Measurements from ENCODE around the gene MAS1L.

Gene MAS1L

DNA sequence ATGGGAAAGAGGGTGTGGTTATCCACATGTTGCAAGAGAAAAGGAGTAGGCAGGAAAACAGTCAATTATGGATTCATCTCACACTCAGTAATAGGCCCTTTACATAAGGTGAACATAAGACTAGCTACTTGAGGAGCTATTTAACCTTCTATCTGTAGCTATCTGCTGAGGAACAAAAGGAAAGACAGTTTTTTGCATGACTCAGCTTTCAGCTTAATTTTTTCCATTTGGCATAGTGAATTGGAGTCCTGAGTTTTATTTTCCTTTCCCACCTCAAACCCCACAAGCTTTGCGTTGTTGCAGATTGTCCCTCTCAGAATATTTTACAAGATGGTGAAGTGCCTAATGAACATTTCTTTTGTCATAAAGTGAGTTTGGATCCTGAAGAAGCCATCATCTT, 39.4 kb upstream of the MAS1L start:
- no CpG with 5 or more reads among the region's 1 CpG for WGBS, 2 donors (ENCODE audit: extremely low coverage in 2 of 2, insufficient read length in 2 of 2, insufficient replicate concordance in 1 of 2)
- Histone ChIP-seq H3K14ac (ENCODE audit: low read length) (no peak overlapping the region), H2AK5ac (ENCODE audit: low read depth, low read length) (no peak overlapping the region), H3K23ac (ENCODE audit: low read depth, low read length, poor library complexity) (no peak overlapping the region), H3K9me3 (replicated peaks in 1 of 2; ENCODE audit: control insufficient read depth in 2 of 2, insufficient read depth in 1 of 2, low read depth in 1 of 2, low read length in 2 of 2) (peaks cover 1 to 6% of the 10 kb centered on the region in 2 donors), H4K91ac (ENCODE audit: low read depth, low read length, poor library complexity) (no peak overlapping the region), H3K79me1 (ENCODE audit: low read depth, low read length) (no peaks in the 10 kb centered on the region), H3K36me3 (replicated peaks in 1 of 2; ENCODE audit: control insufficient read depth in 2 of 2, insufficient read depth in 2 of 2, low read length in 2 of 2) (no peaks in the 10 kb centered on the region), H3K27me3 (ENCODE audit: control insufficient read depth in 3 of 3, insufficient read depth in 3 of 3, low read depth in 1 of 3, low read length in 3 of 3) (peaks cover 0 to 16% (median 2%) of the 10 kb centered on the region in 3 experiments), H3K4me2 (ENCODE audit: insufficient read depth, low read length, poor library complexity, severe bottlenecking) (no peak overlapping the region), H2AFZ (ENCODE audit: low read length) (no peak overlapping the region), H3K18ac (ENCODE audit: low read length) (no peak overlapping the region), H4K8ac (ENCODE audit: low read depth, low read length) (no peak overlapping the region), H2BK12ac (ENCODE audit: low read length) (no peak overlapping the region), H3K27ac (replicated peaks; ENCODE audit: low read length) (no peak overlapping the region), H3K4me1 (ENCODE audit: control insufficient read depth in 2 of 2, insufficient read depth in 1 of 2, low read depth in 1 of 2, low read length in 2 of 2) (no peaks in the 10 kb centered on the region), H2BK15ac (ENCODE audit: low read length) (no peak overlapping the region), H3K4me3 (ENCODE audit: low read length in 2 of 2) (no peak overlapping the region), H2BK120ac (ENCODE audit: low read depth, low read length) (no peak overlapping the region), H3K9ac (ENCODE audit: low read depth, low read length, poor library complexity) (no peak overlapping the region), H3K4ac (ENCODE audit: low read length) (no peak overlapping the region), H2BK5ac (ENCODE audit: low read length) (no peak overlapping the region)
- no peak for DNase-seq (ENCODE audit: low spot score)

- no peak overlapping the region for H3K23ac ChIP-seq (ENCODE audit: low read depth, low read length, poor library complexity)
- H3K36me3 ChIP-seq (replicated peaks in 1 of 2; ENCODE audit: control insufficient read depth in 2 of 2, insufficient read depth in 2 of 2, low read length in 2 of 2), result no peaks in the 10 kb centered on the region
- no peak overlapping the region for H2BK15ac ChIP-seq (ENCODE audit: low read length)
- H3K14ac ChIP-seq (ENCODE audit: low read length), result no peak overlapping the region
- H3K79me1 ChIP-seq (ENCODE audit: low read depth, low read length), result no peaks in the 10 kb centered on the region
- H3K9ac ChIP-seq (ENCODE audit: low read depth, low read length, poor library complexity), result no peak overlapping the region
- H2AFZ ChIP-seq (ENCODE audit: low read length), result no peak overlapping the region
- no peak overlapping the region for H3K4ac ChIP-seq (ENCODE audit: low read length)
- H2BK12ac ChIP-seq (ENCODE audit: low read length), result no peak overlapping the region
- H2AK5ac ChIP-seq (ENCODE audit: low read depth, low read length), result no peak overlapping the region
- H3K4me3 ChIP-seq (ENCODE audit: low read length in 2 of 2), result no peak overlapping the region
- no CpG with 5 or more reads among the region's 1 CpG for WGBS, 2 donors (ENCODE audit: extremely low coverage in 2 of 2, insufficient read length in 2 of 2, insufficient replicate concordance in 1 of 2)
- H2BK5ac ChIP-seq (ENCODE audit: low read length), result no peak overlapping the region
- peaks cover 0 to 16% (median 2%) of the 10 kb centered on the region in 3 experiments for H3K27me3 ChIP-seq (ENCODE audit: control insufficient read depth in 3 of 3, insufficient read depth in 3 of 3, low read depth in 1 of 3, low read length in 3 of 3)
- no peak overlapping the region for H3K4me2 ChIP-seq (ENCODE audit: insufficient read depth, low read length, poor library complexity, severe bottlenecking)
- no peak overlapping the region for H4K8ac ChIP-seq (ENCODE audit: low read depth, low read length)
- no peak overlapping the region for H3K27ac ChIP-seq (replicated peaks; ENCODE audit: low read length)
- H3K18ac ChIP-seq (ENCODE audit: low read length), result no peak overlapping the region
- H3K9me3 ChIP-seq (replicated peaks in 1 of 2; ENCODE audit: control insufficient read depth in 2 of 2, insufficient read depth in 1 of 2, low read depth in 1 of 2, low read length in 2 of 2), result peaks cover 4 to 6% of the 10 kb centered on the region in 2 donors
- no peak overlapping the region for H4K91ac ChIP-seq (ENCODE audit: low read depth, low read length, poor library complexity)
- no peaks in the 10 kb centered on the region for H3K4me1 ChIP-seq (ENCODE audit: control insufficient read depth in 2 of 2, insufficient read depth in 1 of 2, low read depth in 1 of 2, low read length in 2 of 2)
- DNase-seq (ENCODE audit: low spot score), result no peak
- no peak overlapping the region for H2BK120ac ChIP-seq (ENCODE audit: low read depth, low read length)
Observed at GRCh38 chr6:29525311-29525639, 37.5 kb upstream of the MAS1L start.

- H3K9ac ChIP-seq (ENCODE audit: low read depth, low read length, poor library complexity), result no peak overlapping the region
- H3K4me1 ChIP-seq (ENCODE audit: control insufficient read depth in 2 of 2, insufficient read depth in 1 of 2, low read depth in 1 of 2, low read length in 2 of 2), result no peaks in the 10 kb centered on the region
- H2AFZ ChIP-seq (ENCODE audit: low read length), result no peak overlapping the region
- H2BK12ac ChIP-seq (ENCODE audit: low read length), result no peak overlapping the region
- H3K4me3 ChIP-seq (ENCODE audit: low read length in 2 of 2), result no peak overlapping the region
- no peak overlapping the region for H3K14ac ChIP-seq (ENCODE audit: low read length)
- H2BK15ac ChIP-seq (ENCODE audit: low read length), result no peak overlapping the region
- H3K27ac ChIP-seq (replicated peaks; ENCODE audit: low read length), result no peak overlapping the region
- no CpG with 5 or more reads among the region's 7 CpGs for WGBS, 2 donors (ENCODE audit: extremely low coverage in 2 of 2, insufficient read length in 2 of 2, insufficient replicate concordance in 1 of 2)
- no peak overlapping the region for H4K8ac ChIP-seq (ENCODE audit: low read depth, low read length)
- H3K4ac ChIP-seq (ENCODE audit: low read length), result no peak overlapping the region
- no peak overlapping the region for H2AK5ac ChIP-seq (ENCODE audit: low read depth, low read length)
- H2BK120ac ChIP-seq (ENCODE audit: low read depth, low read length), result no peak overlapping the region
- H3K27me3 ChIP-seq (ENCODE audit: control insufficient read depth in 3 of 3, insufficient read depth in 3 of 3, low read depth in 1 of 3, low read length in 3 of 3), result peaks cover 0 to 16% (median 2%) of the 10 kb centered on the region in 3 experiments
- DNase-seq (ENCODE audit: low spot score), result no peak
- H3K23ac ChIP-seq (ENCODE audit: low read depth, low read length, poor library complexity), result no peak overlapping the region
- H3K36me3 ChIP-seq (replicated peaks in 1 of 2; ENCODE audit: control insufficient read depth in 2 of 2, insufficient read depth in 2 of 2, low read length in 2 of 2), result no peaks in the 10 kb centered on the region
- H3K79me1 ChIP-seq (ENCODE audit: low read depth, low read length), result no peaks in the 10 kb centered on the region
- no peak overlapping the region for H3K18ac ChIP-seq (ENCODE audit: low read length)
- no peak overlapping the region for H2BK5ac ChIP-seq (ENCODE audit: low read length)
- H3K9me3 ChIP-seq (replicated peaks in 1 of 2; ENCODE audit: control insufficient read depth in 2 of 2, insufficient read depth in 1 of 2, low read depth in 1 of 2, low read length in 2 of 2), result peaks cover 6% of the 10 kb centered on the region in 2 donors
- no peak overlapping the region for H4K91ac ChIP-seq (ENCODE audit: low read depth, low read length, poor library complexity)
- H3K4me2 ChIP-seq (ENCODE audit: insufficient read depth, low read length, poor library complexity, severe bottlenecking), result no peak overlapping the region
Observed at GRCh38 chr6:29524444-29525310, 36.9 kb upstream of the MAS1L start.

DNA sequence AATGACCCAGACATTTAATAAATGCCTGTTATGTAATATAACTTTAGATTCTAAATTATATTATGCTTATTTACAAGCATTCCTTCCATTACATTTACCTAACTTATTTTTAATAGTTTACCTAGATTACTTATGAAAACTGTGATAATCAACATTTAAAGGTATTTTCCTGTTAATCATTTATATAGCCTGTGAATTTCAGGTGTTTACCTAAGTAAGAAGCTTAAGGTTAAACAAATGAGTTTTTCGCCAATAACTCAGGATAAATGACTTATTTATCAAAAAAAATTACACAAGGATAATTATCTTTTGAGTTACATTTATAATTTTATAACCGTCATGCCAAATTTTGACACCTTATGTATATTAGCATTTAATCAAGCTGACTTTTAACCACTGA, 36.3 kb upstream of the MAS1L start:
- Histone ChIP-seq H3K9ac (ENCODE audit: low read depth, low read length, poor library complexity) (no peak overlapping the region), H2AFZ (ENCODE audit: low read length) (no peak overlapping the region), H4K91ac (ENCODE audit: low read depth, low read length, poor library complexity) (no peak overlapping the region), H3K9me3 (replicated peaks in 1 of 2; ENCODE audit: control insufficient read depth in 2 of 2, insufficient read depth in 1 of 2, low read depth in 1 of 2, low read length in 2 of 2) (peaks cover 6% of the 10 kb centered on the region in 2 donors), H3K79me1 (ENCODE audit: low read depth, low read length) (no peaks in the 10 kb centered on the region), H2BK5ac (ENCODE audit: low read length) (no peak overlapping the region), H3K14ac (ENCODE audit: low read length) (no peak overlapping the region), H2BK12ac (ENCODE audit: low read length) (no peak overlapping the region), H2AK5ac (ENCODE audit: low read depth, low read length) (no peak overlapping the region), H3K4me3 (ENCODE audit: low read length in 2 of 2) (no peak overlapping the region), H3K18ac (ENCODE audit: low read length) (no peak overlapping the region), H3K4me2 (ENCODE audit: insufficient read depth, low read length, poor library complexity, severe bottlenecking) (no peak overlapping the region), H3K36me3 (replicated peaks in 1 of 2; ENCODE audit: control insufficient read depth in 2 of 2, insufficient read depth in 2 of 2, low read length in 2 of 2) (no peaks in the 10 kb centered on the region), H3K4ac (ENCODE audit: low read length) (no peak overlapping the region), H4K8ac (ENCODE audit: low read depth, low read length) (no peak overlapping the region), H3K27me3 (ENCODE audit: control insufficient read depth in 3 of 3, insufficient read depth in 3 of 3, low read depth in 1 of 3, low read length in 3 of 3) (peaks cover 0 to 17% (median 2%) of the 10 kb centered on the region in 3 experiments), H3K23ac (ENCODE audit: low read depth, low read length, poor library complexity) (no peak overlapping the region), H2BK15ac (ENCODE audit: low read length) (no peak overlapping the region), H3K27ac (replicated peaks; ENCODE audit: low read length) (no peak overlapping the region), H2BK120ac (ENCODE audit: low read depth, low read length) (no peak overlapping the region), H3K4me1 (ENCODE audit: control insufficient read depth in 2 of 2, insufficient read depth in 1 of 2, low read depth in 1 of 2, low read length in 2 of 2) (no peaks in the 10 kb centered on the region)
- DNase-seq (ENCODE audit: low spot score), result no peak
- no CpG with 5 or more reads among the region's 2 CpGs for WGBS, 2 donors (ENCODE audit: extremely low coverage in 2 of 2, insufficient read length in 2 of 2, insufficient replicate concordance in 1 of 2)

All from neuronal stem cell (in vitro differentiated cells).